Measurements from ENCODE around the gene ZNF296. TPM values are rescaled to one million over a fixed set of nuclear protein-coding genes. Genes with fewer than 3 reads are reported as not detected.

ZNF296 gene
- total RNA-seq, 1 donor from 2014 or later = 1.0 TPM

DNA sequence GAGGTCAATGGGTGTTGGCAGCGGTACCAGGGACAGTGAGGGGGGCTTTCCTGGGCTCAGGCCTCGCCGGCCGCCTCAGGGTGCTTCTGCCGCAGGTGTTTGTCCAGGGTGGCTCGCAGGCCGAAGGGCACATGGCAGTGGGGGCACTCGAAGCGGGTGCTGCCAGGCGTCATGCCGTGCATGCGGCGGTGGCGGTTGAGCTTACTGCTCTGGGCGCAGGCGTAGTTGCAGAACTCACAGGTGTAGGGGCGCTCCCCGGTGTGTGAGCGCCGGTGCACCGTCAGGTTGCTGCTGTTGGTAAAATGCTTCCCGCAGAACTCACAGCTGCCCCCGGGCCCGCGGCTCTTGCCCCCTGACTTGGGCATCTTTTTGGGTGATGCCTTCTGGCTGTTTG, 4.7 kb downstream of the ZNF296 start:
- Histone ChIP-seq H3K27me3 (ENCODE audit: control insufficient read depth, insufficient read depth, low read length) (no peaks in the 10 kb centered on the region), H3K36me3 (ENCODE audit: control insufficient read depth, insufficient read depth, low read length) (peaks cover 1% of the 10 kb centered on the region)
- TF ChIP-seq, protein P1, sequence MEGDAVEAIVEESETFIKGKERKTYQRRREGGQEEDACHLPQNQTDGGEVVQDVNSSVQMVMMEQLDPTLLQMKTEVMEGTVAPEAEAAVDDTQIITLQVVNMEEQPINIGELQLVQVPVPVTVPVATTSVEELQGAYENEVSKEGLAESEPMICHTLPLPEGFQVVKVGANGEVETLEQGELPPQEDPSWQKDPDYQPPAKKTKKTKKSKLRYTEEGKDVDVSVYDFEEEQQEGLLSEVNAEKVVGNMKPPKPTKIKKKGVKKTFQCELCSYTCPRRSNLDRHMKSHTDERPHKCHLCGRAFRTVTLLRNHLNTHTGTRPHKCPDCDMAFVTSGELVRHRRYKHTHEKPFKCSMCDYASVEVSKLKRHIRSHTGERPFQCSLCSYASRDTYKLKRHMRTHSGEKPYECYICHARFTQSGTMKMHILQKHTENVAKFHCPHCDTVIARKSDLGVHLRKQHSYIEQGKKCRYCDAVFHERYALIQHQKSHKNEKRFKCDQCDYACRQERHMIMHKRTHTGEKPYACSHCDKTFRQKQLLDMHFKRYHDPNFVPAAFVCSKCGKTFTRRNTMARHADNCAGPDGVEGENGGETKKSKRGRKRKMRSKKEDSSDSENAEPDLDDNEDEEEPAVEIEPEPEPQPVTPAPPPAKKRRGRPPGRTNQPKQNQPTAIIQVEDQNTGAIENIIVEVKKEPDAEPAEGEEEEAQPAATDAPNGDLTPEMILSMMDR (IDR thresholded peaks at IDR 0.05; ENCODE audit: insufficient read depth, low read length, poor library complexity, severe bottlenecking) = no peak

DNA sequence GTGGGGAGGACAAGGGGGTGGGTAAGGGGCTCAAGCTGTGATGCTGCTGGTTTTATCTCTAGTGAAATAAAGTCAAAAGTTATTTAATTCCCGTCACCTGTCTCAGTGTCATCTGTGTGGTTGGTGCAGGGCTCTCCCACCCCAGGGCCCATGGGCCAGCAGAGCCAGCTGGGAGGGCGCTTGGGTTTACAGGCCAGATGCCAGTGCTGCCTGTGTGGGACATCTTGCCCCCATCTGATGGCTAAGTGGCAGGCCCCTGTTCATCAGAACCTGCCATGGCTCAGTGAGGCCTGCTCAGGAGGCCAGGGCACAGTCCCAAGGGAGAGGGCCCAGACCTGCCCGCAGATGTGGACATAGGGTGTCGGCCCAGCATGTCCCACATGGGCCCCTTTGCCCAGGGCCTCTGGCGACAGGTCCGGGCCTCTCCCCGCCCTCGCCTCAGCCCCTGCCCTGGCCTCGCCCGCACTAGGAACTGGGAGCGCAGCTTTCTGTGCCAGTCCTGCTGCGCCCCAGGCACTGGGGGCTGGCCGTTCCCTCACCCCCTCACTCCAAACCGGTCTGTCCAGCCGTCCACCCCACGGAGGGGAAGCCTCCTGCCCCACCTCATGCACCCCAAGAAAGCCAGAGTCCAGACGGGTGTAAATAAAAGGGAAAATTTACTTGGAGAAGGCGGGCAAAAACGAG, 5.3 kb downstream of the ZNF296 start:
- H3K36me3 ChIP-seq (ENCODE audit: control insufficient read depth, insufficient read depth, low read length) = peaks cover 1% of the 10 kb centered on the region
- no peak overlapping the region for H3K4me3 ChIP-seq (ENCODE audit: low read depth, low read length)
- no peak for DNase-seq (ENCODE audit: low read depth)
- no peaks in the 10 kb centered on the region for H3K27me3 ChIP-seq (ENCODE audit: control insufficient read depth, insufficient read depth, low read length)
- TF ChIP-seq, protein P1 (IDR thresholded peaks at IDR 0.05; ENCODE audit: insufficient read depth, low read length, poor library complexity, severe bottlenecking) = no peak

More for the DNA sequence above, 4.7 kb downstream of the ZNF296 start:
- no peak for DNase-seq (ENCODE audit: low read depth)
- no peak overlapping the region for H3K4me3 ChIP-seq (ENCODE audit: low read depth, low read length)

DNA sequence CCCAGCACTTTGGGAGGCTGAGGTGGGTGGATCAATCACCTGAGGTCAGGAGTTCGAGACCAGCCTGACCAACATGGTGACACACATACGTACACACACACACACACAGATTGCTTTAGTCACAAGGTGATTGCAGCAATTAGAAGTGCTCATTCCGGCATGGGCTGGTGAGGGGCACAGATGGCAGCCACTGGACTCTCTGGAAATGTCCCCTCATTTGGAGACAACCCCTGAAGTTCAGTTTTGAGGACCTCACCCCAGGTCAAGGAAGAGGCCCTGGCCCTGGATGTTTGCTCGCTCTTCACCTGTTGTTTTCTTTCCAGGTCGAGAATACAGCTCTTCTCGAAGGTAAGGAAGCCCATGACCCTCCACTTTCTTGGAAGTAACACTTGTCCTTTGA, 6.1 kb downstream of the ZNF296 start:
- Histone ChIP-seq H3K4me3 (ENCODE audit: low read depth, low read length) (no peak overlapping the region), H3K36me3 (ENCODE audit: control insufficient read depth, insufficient read depth, low read length) (peaks cover 1% of the 10 kb centered on the region), H3K27me3 (ENCODE audit: control insufficient read depth, insufficient read depth, low read length) (no peaks in the 10 kb centered on the region)
- no peak for DNase-seq (ENCODE audit: low read depth)
- TF ChIP-seq, protein P1 (IDR thresholded peaks at IDR 0.05; ENCODE audit: insufficient read depth, low read length, poor library complexity, severe bottlenecking) = no peak

GRCh38 chr19:45069056-45069455, 7.2 kb downstream of the ZNF296 start:
- H3K4me3 ChIP-seq (ENCODE audit: low read depth, low read length) = no peak overlapping the region
- no peak for DNase-seq (ENCODE audit: low read depth)
- TF ChIP-seq, protein P1 (IDR thresholded peaks at IDR 0.05; ENCODE audit: insufficient read depth, low read length, poor library complexity, severe bottlenecking) = no peak
- H3K36me3 ChIP-seq (ENCODE audit: control insufficient read depth, insufficient read depth, low read length) = peaks cover 1% of the 10 kb centered on the region
- no peaks in the 10 kb centered on the region for H3K27me3 ChIP-seq (ENCODE audit: control insufficient read depth, insufficient read depth, low read length)

DNA sequence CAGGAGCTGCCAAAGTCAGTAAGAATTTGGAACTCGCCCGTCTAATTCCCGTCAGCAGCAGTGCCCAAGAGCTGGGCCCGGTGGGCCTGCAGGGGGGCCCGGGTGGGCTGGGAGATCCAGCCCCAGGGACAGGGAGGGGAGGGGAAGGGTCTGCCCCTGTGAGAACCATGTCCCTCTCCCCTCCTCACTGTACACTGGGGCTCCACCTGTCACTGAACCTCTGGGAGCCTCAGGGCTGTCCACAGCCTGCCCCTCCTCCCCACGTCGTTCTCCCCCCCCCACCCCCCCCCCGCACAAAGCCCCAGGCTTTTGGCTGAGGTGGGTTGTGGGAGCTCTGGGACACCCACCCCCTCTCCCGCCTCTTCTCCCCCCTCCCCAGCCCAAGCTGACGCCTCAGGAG, 8.2 kb downstream of the ZNF296 start:
- DNase-seq (ENCODE audit: low read depth) = no peak
- TF ChIP-seq, protein P1 (IDR thresholded peaks at IDR 0.05; ENCODE audit: insufficient read depth, low read length, poor library complexity, severe bottlenecking) = no peak
- H3K36me3 ChIP-seq (ENCODE audit: control insufficient read depth, insufficient read depth, low read length) = peaks cover 1% of the 10 kb centered on the region
- no peaks in the 10 kb centered on the region for H3K27me3 ChIP-seq (ENCODE audit: control insufficient read depth, insufficient read depth, low read length)
- H3K4me3 ChIP-seq (ENCODE audit: low read depth, low read length) = no peak overlapping the region
